ENCODE data around the gene ATP8B4. TPM values are rescaled to one million over a fixed set of nuclear protein-coding genes. Genes with fewer than 3 reads are reported as not detected.

Gene ATP8B4
- total RNA-seq, 1 experiment from 2014 or later, result not detected

GRCh38 chr15:49889536-49889935 is 229.5 kb downstream of the ATP8B4 start:
- intact Hi-C loops (cut with micrococcal nuclease), result no loop called here
- Histone ChIP-seq H4K20me1 (ENCODE audit: low read length) (no peaks in the 10 kb centered on the region), H3K9me2 (replicated peaks; ENCODE audit: low read length) (no peaks in the 10 kb centered on the region), H3K4me3 (ENCODE audit: low read length) (no peak overlapping the region), H3K27ac (ENCODE audit: low read length) (no peak overlapping the region), H3K9me3 (ENCODE audit: low read length) (no peaks in the 10 kb centered on the region), H3K4me1 (ENCODE audit: insufficient read depth, low read length) (no peaks in the 10 kb centered on the region), H3K79me2 (ENCODE audit: low read length) (no peaks in the 10 kb centered on the region), H3K9ac (ENCODE audit: low read length) (no peak overlapping the region), H3K4me2 (ENCODE audit: low read length) (no peak overlapping the region), H2AFZ (ENCODE audit: low read length) (no peak overlapping the region), H3K27me3 (ENCODE audit: low read length) (no peaks in the 10 kb centered on the region), H3K36me3 (ENCODE audit: low read depth, low read length) (no peaks in the 10 kb centered on the region), H3F3A (ENCODE audit: low read length, unreplicated experiment) (no peaks in the 10 kb centered on the region)
- CTCF ChIA-PET, result no interaction called here
- BruUV-seq (replicated peaks), result no TSS peak
- TF ChIP-seq EZH2 (IDR thresholded peaks at IDR 0.05; ENCODE audit: low read length, unreplicated experiment) (no peak), CTCF (conservative IDR thresholded peaks at IDR 0.05; ENCODE audit: low read depth, low read length) (no peak), EZH2phosphoT487 (IDR thresholded peaks at IDR 0.05; ENCODE audit: borderline replicate concordance, low read length) (no peak)
- DNase-seq (no peak), ATAC-seq (no peak)
- POLR2A ChIA-PET (ENCODE audit: unreplicated experiment), result no interaction called here

- no peak for ATAC-seq
- no peak overlapping the region for H2AFZ ChIP-seq (ENCODE audit: low read length)
- H3K4me3 ChIP-seq (ENCODE audit: low read length), result no peak overlapping the region
- no TSS peak for BruUV-seq (replicated peaks)
- H3K27ac ChIP-seq (ENCODE audit: low read length), result no peak overlapping the region
- POLR2A ChIA-PET (ENCODE audit: unreplicated experiment), result interaction anchor here (0.9 kb wide), 1 partner anchor 122 kb away, joined by 4 read pairs; no protein-coding TSS in a partner anchor
- no peaks in the 10 kb centered on the region for H4K20me1 ChIP-seq (ENCODE audit: low read length)
- H3K4me1 ChIP-seq (ENCODE audit: insufficient read depth, low read length), result no peaks in the 10 kb centered on the region
- H3K4me2 ChIP-seq (ENCODE audit: low read length), result no peak overlapping the region
- H3K79me2 ChIP-seq (ENCODE audit: low read length), result no peaks in the 10 kb centered on the region
- H3K9me3 ChIP-seq (ENCODE audit: low read length), result no peaks in the 10 kb centered on the region
- CTCF ChIA-PET, result no interaction called here
- H3K27me3 ChIP-seq (ENCODE audit: low read length), result no peaks in the 10 kb centered on the region
- H3F3A ChIP-seq (ENCODE audit: low read length, unreplicated experiment), result no peaks in the 10 kb centered on the region
- no peak for DNase-seq
- no peaks in the 10 kb centered on the region for H3K9me2 ChIP-seq (replicated peaks; ENCODE audit: low read length)
- TF ChIP-seq CTCF (conservative IDR thresholded peaks at IDR 0.05; ENCODE audit: low read depth, low read length) (no peak), EZH2 (IDR thresholded peaks at IDR 0.05; ENCODE audit: low read length, unreplicated experiment) (no peak), EZH2phosphoT487 (IDR thresholded peaks at IDR 0.05; ENCODE audit: borderline replicate concordance, low read length) (no peak)
- intact Hi-C loops (cut with micrococcal nuclease), result no loop called here
- no peaks in the 10 kb centered on the region for H3K36me3 ChIP-seq (ENCODE audit: low read depth, low read length)
- H3K9ac ChIP-seq (ENCODE audit: low read length), result no peak overlapping the region
These were observed 230.3 kb downstream of the ATP8B4 start for GRCh38 chr15:49888734-49889133.

GRCh38 chr15:49888323-49888693 is 230.7 kb downstream of the ATP8B4 start:
- H3K4me1 ChIP-seq (ENCODE audit: insufficient read depth, low read length), result no peaks in the 10 kb centered on the region
- no peaks in the 10 kb centered on the region for H4K20me1 ChIP-seq (ENCODE audit: low read length)
- no peaks in the 10 kb centered on the region for H3K79me2 ChIP-seq (ENCODE audit: low read length)
- no peak overlapping the region for H3K4me3 ChIP-seq (ENCODE audit: low read length)
- DNase-seq (no peak), ATAC-seq (no peak)
- no peaks in the 10 kb centered on the region for H3K9me3 ChIP-seq (ENCODE audit: low read length)
- BruUV-seq (replicated peaks), result no TSS peak
- no peaks in the 10 kb centered on the region for H3K9me2 ChIP-seq (replicated peaks; ENCODE audit: low read length)
- no peak overlapping the region for H3K4me2 ChIP-seq (ENCODE audit: low read length)
- TF ChIP-seq EZH2 (IDR thresholded peaks at IDR 0.05; ENCODE audit: low read length, unreplicated experiment), result no peak
- no peak for TF ChIP-seq CTCF (conservative IDR thresholded peaks at IDR 0.05; ENCODE audit: low read depth, low read length)
- TF ChIP-seq EZH2phosphoT487 (IDR thresholded peaks at IDR 0.05; ENCODE audit: borderline replicate concordance, low read length), result no peak
- intact Hi-C loops (cut with micrococcal nuclease), result no loop called here
- H2AFZ ChIP-seq (ENCODE audit: low read length), result no peak overlapping the region
- H3K27me3 ChIP-seq (ENCODE audit: low read length), result no peaks in the 10 kb centered on the region
- no peak overlapping the region for H3K27ac ChIP-seq (ENCODE audit: low read length)
- CTCF ChIA-PET, result no interaction called here
- no peak overlapping the region for H3K9ac ChIP-seq (ENCODE audit: low read length)
- H3K36me3 ChIP-seq (ENCODE audit: low read depth, low read length), result no peaks in the 10 kb centered on the region
- H3F3A ChIP-seq (ENCODE audit: low read length, unreplicated experiment), result no peaks in the 10 kb centered on the region
- POLR2A ChIA-PET (ENCODE audit: unreplicated experiment), result interaction anchor here (0.9 kb wide), 1 partner anchor 122 kb away, joined by 4 read pairs; no protein-coding TSS in a partner anchor

Measured in PC-3 (cell line).